GM12878 (cell line): ENCODE results near the gene PUS3. TPM values are rescaled to one million over a fixed set of nuclear protein-coding genes. Genes with fewer than 3 reads are reported as not detected.

ENCODE experiments used
- ATAC-seq: fragments of 200-7000 bp; cut with Tn5 transposase; 3 replicates; pipeline ENCODE4 v1.9.1; 2020; ENCODE audit warnings: mild to moderate bottlenecking, moderate library complexity
- BruUV-seq: library from RNA; stranded (reverse); fragments of 400-500 nt; replicated peaks from 2 replicates; lab custom pipeline; 2021; lab: Mats Ljungman, UMichigan
- CTCF ChIA-PET: fragments of 300-600 bp; sonication (Branson Sonifier 250); formaldehyde crosslinking; extraction: SDS; loops from one replicate; lab custom pipeline; 2021; ENCODE audit warnings: inconsistent platforms; lab: Yijun Ruan, JAX
- POLR2A ChIA-PET: fragments of 350-600 bp; formaldehyde crosslinking; extraction: SDS; loops from one replicate; lab custom pipeline; 2021; ENCODE audit warnings: inconsistent platforms; lab: Charles Lee
- RAD21 ChIA-PET: fragments of 300-600 bp; sonication (Branson Sonifier 250); formaldehyde crosslinking; loops from one replicate; lab custom pipeline; 2023; ENCODE audit warnings: antibody characterized with exemption; ENCODE audit not compliant: unreplicated experiment; lab: Charles Lee
- SMC1A ChIA-PET: fragments of 300-600 bp; sonication (Branson Sonifier 250); formaldehyde crosslinking; loops from one replicate; lab custom pipeline; 2023; ENCODE audit not compliant: unreplicated experiment, uncharacterized antibody; lab: Charles Lee
- DNase-seq: peaks from one replicate; pipeline ENCODE4 v3.0.0-alpha.2; 2011; ENCODE audit warnings: low read depth, low spot score
- FAIRE-seq: peaks from 3 replicates; lab custom pipeline; 2011; peaks lifted over from hg19 to GRCh38; lab: Jason Lieb, UNC
- H2AFZ ChIP-seq: 2 replicates; pipeline ENCODE4 v1.6.0; 2011; ENCODE audit warnings: low read depth, low read length, control low read depth; ENCODE audit not compliant: control insufficient read depth
- H3K27ac ChIP-seq: 2 replicates; pipeline ENCODE4 v1.5.1; 2011; ENCODE audit warnings: control low read depth; ENCODE audit not compliant: control insufficient read depth, insufficient read depth
- H3K27me3 ChIP-seq, 2 experiments: replicated peaks in 1 of 2; 2 replicates each; pipeline versions ENCODE4 v1.6.0 to v1.6.1; 2011; ENCODE audit warnings: low read length in 1 of 2; ENCODE audit not compliant: control insufficient read depth in 2 of 2, insufficient read depth in 2 of 2
- H3K36me3 ChIP-seq, 2 experiments: 2 replicates each; pipeline ENCODE4 v1.5.1; 2011; ENCODE audit warnings: low read length in 1 of 2; ENCODE audit not compliant: control insufficient read depth in 2 of 2, insufficient read depth in 2 of 2
- H3K4me1 ChIP-seq: 2 replicates; pipeline ENCODE4 v1.6.1; 2011; ENCODE audit warnings: mild to moderate bottlenecking, low read length, moderate library complexity, mixed read lengths; ENCODE audit not compliant: control insufficient read depth, insufficient read depth
- H3K4me2 ChIP-seq: 2 replicates; pipeline ENCODE4 v1.6.0; 2011; ENCODE audit warnings: control low read depth; ENCODE audit not compliant: control insufficient read depth, insufficient read depth
- H3K4me3 ChIP-seq: fragments of 200-600 bp; sonication (generic); 2 replicates; pipeline ENCODE4 v1.5.1; 2016
- H3K79me2 ChIP-seq: 2 replicates; pipeline ENCODE4 v1.6.0; 2011; ENCODE audit warnings: low read length; ENCODE audit not compliant: control insufficient read depth, insufficient read depth
- H3K9ac ChIP-seq: 2 replicates; pipeline ENCODE4 v1.8.0; 2011; ENCODE audit warnings: low read length, control low read depth, mixed read lengths; ENCODE audit not compliant: control insufficient read depth, insufficient read depth
- H3K9me3 ChIP-seq: replicated peaks from 3 replicates; pipeline ENCODE4 v1.5.1; 2011; ENCODE audit warnings: mild to moderate bottlenecking, low read length; ENCODE audit not compliant: control insufficient read depth, insufficient read depth
- H4K20me1 ChIP-seq: 2 replicates; pipeline ENCODE4 v1.6.0; 2011; ENCODE audit not compliant: control insufficient read depth, insufficient read depth
- CBX5 ChIP-seq: sonication (generic); IDR thresholded peaks from 2 replicates; pipeline ENCODE4 v1.6.1; 2016; ENCODE audit warnings: low read depth, moderate library complexity, mild to moderate bottlenecking, inconsistent platforms
- CTCF ChIP-seq, 3 experiments: IDR thresholded peaks in 2 of 3; conservative IDR thresholded peaks in 1 of 3; 2 replicates each; pipeline ENCODE4 v1.5.1; 2011; ENCODE audit warnings: low read depth in 3 of 3, low read length in 3 of 3, mild to moderate bottlenecking in 3 of 3, control low read depth in 2 of 3, moderate library complexity in 2 of 3, inconsistent platforms in 1 of 3, mixed read lengths in 1 of 3; ENCODE audit not compliant: control insufficient read depth in 2 of 3, insufficient read depth in 1 of 3; ENCODE audit errors: extremely low read depth in 1 of 3
- RAD21 ChIP-seq: IDR thresholded peaks from 2 replicates; pipeline ENCODE4 v1.6.1; 2011; ENCODE audit warnings: mild to moderate bottlenecking, low read depth, low read length, moderate library complexity; ENCODE audit not compliant: insufficient read depth
- REST ChIP-seq: IDR thresholded peaks from 2 replicates; pipeline ENCODE4 v1.6.1; 2012; ENCODE audit warnings: mild to moderate bottlenecking, low read depth, low read length
- WGBS: methylation state at CpG from one replicate; pipeline ENCODE4 v1.1.6; 2016; ENCODE audit warnings: low lambda C conversion rate; ENCODE audit not compliant: insufficient replicate concordance, insufficient coverage; ENCODE audit errors: missing lambda C conversion rate; 5-methylcytosine and 5-hydroxymethylcytosine counted together
- in situ Hi-C: fragments of 300-500 bp; cut with MboI; formaldehyde crosslinking; loops from 9 replicates; pipeline ENCODE4 v1.14.3; 2018; ENCODE audit warnings: mixed read lengths
- intact Hi-C: fragments of 100-400 bp; cut with micrococcal nuclease; formaldehyde crosslinking; loops from one replicate; pipeline ENCODE4 v1.14.2; 2022; ENCODE audit not compliant: unreplicated experiment
- polyA plus RNA-seq, 11 experiments: library from polyadenylated mRNA; depleted of rRNA in 4 of 11; unstranded in 6 of 11; stranded (reverse) in 5 of 11; fragments of >200 nt; fragmentation: Nextera tagmentation in 4 of 11; fragmentation: Illumina TruSeq in 1 of 11; extraction: Ambion mirVana in 4 of 11; extraction: Trizol in 1 of 11; gene quantifications; 1 replicate in 1 of 11; 2 replicates in 10 of 11; pipeline versions ENCODE4 v1.2.1 to v1.2.3, GENCODE V29; 2011 to 2016; ENCODE audit warnings: inconsistent platforms in 2 of 11, missing spikeins in 2 of 11, low read depth in 1 of 11
- total RNA-seq, 4 experiments: library from RNA; depleted of rRNA in 3 of 4; stranded (reverse); fragments of >200 nt in 3 of 4; fragmentation: Illumina TruSeq in 1 of 4; extraction: Trizol in 1 of 4; gene quantifications; 2 replicates each; pipeline versions ENCODE4 v1.2.1 to v1.2.3, GENCODE V29; 2013 to 2021

PUS3 gene
- total and polyA plus RNA-seq, 10 of the 15 experiments (the other 5 are each of a cell fraction or from before 2014, with no cell fraction given), result 10.9 to 22.4 (median 14.3) TPM

GRCh38 chr11:125871391-125872137 is 31.4 kb downstream of the PUS3 start:
- no peaks in the 10 kb centered on the region for H4K20me1 ChIP-seq
- ChIA-PET POLR2A (no interaction called here), SMC1A (no interaction called here), RAD21 (no interaction called here), CTCF (interaction anchor here (0.7 to 1.0 kb wide), 2 partner anchors 450 to 905 kb away, joined by 3 read pairs; no protein-coding TSS in a partner anchor)
- no peak overlapping the region for H3K4me3 ChIP-seq
- H3K27ac ChIP-seq, result no peak overlapping the region
- H3K79me2 ChIP-seq, result no peaks in the 10 kb centered on the region
- no TSS peak for BruUV-seq
- FAIRE-seq (no peak), ATAC-seq (peak; percentile 79), DNase-seq (no peak)
- in situ Hi-C loops, result loop anchor here (10.0 kb wide), 1 partner anchor 447 kb away; no protein-coding TSS in a partner anchor
- TF ChIP-seq RAD21, result peak; percentile 30; the same call in 1 of the 2 replicates
- TF ChIP-seq REST, result no peak
- TF ChIP-seq CBX5, result 0 out of 2 replicates have a peak, but pooled peaks have one; percentile 35
- peak; percentile 27 to 38 (median 37); a peak in 4 of 6 replicates for TF ChIP-seq CTCF (IDR thresholded peaks at IDR 0.05 in 2 of 3, conservative IDR thresholded peaks at IDR 0.05 in 1 of 3; ENCODE audit: control insufficient read depth in 2 of 3, extremely low read depth in 1 of 3, insufficient read depth in 1 of 3, low read depth in 3 of 3, low read length in 3 of 3)
- no peaks in the 10 kb centered on the region for H3K36me3 ChIP-seq
- peaks cover 5% of the 10 kb centered on the region; the same call in 2 of the 3 replicates for H3K9me3 ChIP-seq
- intact Hi-C loops, result no loop called here
- no peak overlapping the region for H2AFZ ChIP-seq
- no peak overlapping the region for H3K9ac ChIP-seq
- no peak overlapping the region for H3K4me2 ChIP-seq
- H3K27me3 ChIP-seq, result no peaks in the 10 kb centered on the region; a peak in 1 of 4 replicates
- 61% methylated on average over 10 of the region's 10 CpGs for WGBS
- no peaks in the 10 kb centered on the region for H3K4me1 ChIP-seq
